Measurements from ENCODE around the gene RAD51C. TPM values are rescaled to one million over a fixed set of nuclear protein-coding genes. Genes with fewer than 3 reads are reported as not detected.
"Not testable (repeated sequence)": the region's sequence is repeated elsewhere in the genome, so short reads cannot be mapped to it uniquely, and the experiment has no call there.

The RAD51C gene
- total RNA-seq, 1 experiment from 2014 or later = 51.3 TPM

DNA sequence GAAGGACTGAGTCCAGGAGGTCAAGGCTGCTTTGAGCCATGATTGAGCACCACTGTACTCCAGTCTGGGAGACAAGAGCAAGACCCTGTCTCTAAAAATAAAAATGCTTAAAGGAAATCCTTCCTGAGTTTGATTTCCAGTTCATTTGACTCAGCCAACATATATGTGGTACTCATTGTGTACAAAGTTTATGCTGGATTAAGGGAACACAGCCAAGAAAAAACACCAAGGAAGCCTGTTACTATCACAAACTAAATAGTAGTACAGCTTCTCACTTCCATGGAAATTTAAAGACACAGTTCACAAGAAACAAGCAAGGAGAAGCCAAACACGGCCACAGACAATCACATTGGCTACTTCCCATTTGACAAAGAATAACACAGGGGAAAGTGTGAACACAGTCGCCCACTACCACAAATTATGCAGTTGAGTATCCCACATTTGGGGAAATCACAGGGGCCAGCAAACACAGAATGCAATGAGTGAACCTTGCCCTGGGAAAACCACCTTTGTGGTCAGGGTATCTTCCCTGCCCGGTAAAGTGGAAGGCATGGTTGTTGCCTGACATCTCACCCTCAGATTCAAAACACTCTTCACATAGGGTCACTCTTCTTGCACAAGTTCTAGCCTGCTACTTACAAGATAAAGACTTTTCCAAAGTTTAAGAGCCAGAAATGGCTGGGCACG, 15.1 kb upstream of the RAD51C start:
- no peaks in the 10 kb centered on the region for H3K36me3 ChIP-seq
- no peak for DNase-seq
- no peaks in the 10 kb centered on the region for H3K9me3 ChIP-seq
- no peak overlapping the region for H3K4me3 ChIP-seq
- no peaks in the 10 kb centered on the region; the same call in 1 of the 2 replicates for H3K27me3 ChIP-seq

GRCh38 chr17:58678287-58678686, 14.1 kb upstream of the RAD51C start:
- not testable (repeated sequence) for DNase-seq, H3K27me3 ChIP-seq, H3K9me3 ChIP-seq, H3K4me3 ChIP-seq, H3K36me3 ChIP-seq

GRCh38 chr17:58679263-58680037, 13.0 kb upstream of the RAD51C start:
- H3K36me3 ChIP-seq = no peaks in the 10 kb centered on the region
- H3K27me3 ChIP-seq = no peaks in the 10 kb centered on the region
- H3K9me3 ChIP-seq = no peaks in the 10 kb centered on the region
- no peak overlapping the region for H3K4me3 ChIP-seq
- DNase-seq = no peak

DNA sequence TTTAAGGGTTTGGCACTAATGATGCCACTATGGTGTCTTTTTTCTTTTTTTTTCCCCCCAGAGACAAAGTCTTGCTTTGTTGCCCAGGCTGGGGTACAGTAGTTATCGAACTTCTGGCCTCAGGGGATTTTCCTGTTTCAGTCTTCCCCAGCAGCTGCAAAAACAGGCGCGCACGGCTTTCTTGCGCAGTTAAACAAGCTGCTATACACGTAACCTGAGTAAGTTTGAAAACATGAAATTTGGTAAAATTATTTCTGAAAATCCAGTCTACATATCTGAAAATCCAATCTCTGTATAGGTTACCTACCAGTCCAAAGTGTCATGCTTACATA, 12.4 kb upstream of the RAD51C start:
- DNase-seq = no peak
- H3K27me3 ChIP-seq = no peaks in the 10 kb centered on the region
- H3K4me3 ChIP-seq = no peak overlapping the region
- H3K36me3 ChIP-seq = no peaks in the 10 kb centered on the region
- no peaks in the 10 kb centered on the region for H3K9me3 ChIP-seq

- Histone ChIP-seq H3K4me3 (no peak overlapping the region), H3K9me3 (no peaks in the 10 kb centered on the region), H3K27me3 (no peaks in the 10 kb centered on the region), H3K36me3 (no peaks in the 10 kb centered on the region)
- DNase-seq = peak; percentile 29
Measured at GRCh38 chr17:58684003-58684402, 8.4 kb upstream of the RAD51C start.

- H3K9me3 ChIP-seq, H3K4me3 ChIP-seq, H3K27me3 ChIP-seq, H3K36me3 ChIP-seq, DNase-seq: not testable (repeated sequence)
Measured at GRCh38 chr17:58684462-58684861, 7.9 kb upstream of the RAD51C start.

DNA sequence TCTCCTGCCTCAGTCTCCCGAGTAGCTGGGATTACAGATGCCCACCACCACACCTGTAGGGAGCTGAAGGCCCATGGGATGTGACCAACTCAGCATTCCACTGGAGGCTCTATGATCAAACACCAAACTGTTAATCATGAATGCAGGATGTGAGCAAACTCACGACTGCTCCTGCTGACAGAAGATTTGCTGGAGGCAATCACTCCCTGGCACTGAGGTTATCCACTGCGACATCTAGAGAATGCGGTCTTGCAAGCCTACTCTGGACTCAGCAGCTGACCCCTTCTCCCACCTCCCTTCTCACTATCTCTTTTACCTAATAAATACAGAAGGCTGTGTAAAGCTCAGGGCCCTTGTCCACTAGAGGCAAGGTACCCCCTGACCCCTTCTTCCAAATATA, 5.4 kb upstream of the RAD51C start:
- no peaks in the 10 kb centered on the region for H3K27me3 ChIP-seq
- H3K9me3 ChIP-seq = no peaks in the 10 kb centered on the region
- DNase-seq = no peak
- H3K36me3 ChIP-seq = no peaks in the 10 kb centered on the region
- no peak overlapping the region for H3K4me3 ChIP-seq

DNA sequence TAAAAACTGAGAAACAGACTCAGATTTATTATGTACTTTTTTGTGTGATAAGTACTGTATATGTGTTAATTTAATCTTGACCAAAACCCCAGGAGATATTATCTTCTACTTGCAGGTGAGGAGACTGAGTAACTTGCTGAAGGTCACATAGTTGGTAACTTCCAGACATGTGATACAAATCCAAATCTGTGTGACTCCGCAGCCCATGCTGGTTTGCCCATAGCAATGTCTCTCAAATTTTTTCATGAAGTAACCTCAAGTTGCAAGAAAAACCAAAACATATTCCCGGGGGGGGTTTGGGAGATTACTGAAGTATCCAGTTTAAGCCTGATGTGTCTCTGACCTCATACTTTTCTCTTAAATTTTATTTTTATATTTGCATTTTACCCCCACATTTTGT, 3.9 kb upstream of the RAD51C start:
- H3K4me3 ChIP-seq = no peak overlapping the region

GRCh38 chr17:58690033-58690432, 2.4 kb upstream of the RAD51C start:
- not testable (repeated sequence) for H3K27me3 ChIP-seq, H3K36me3 ChIP-seq, H3K4me3 ChIP-seq, H3K9me3 ChIP-seq, DNase-seq

More for the DNA sequence above, 3.9 kb upstream of the RAD51C start:
- Histone ChIP-seq H3K36me3 (no peaks in the 10 kb centered on the region), H3K9me3 (no peaks in the 10 kb centered on the region), H3K27me3 (no peaks in the 10 kb centered on the region)
- DNase-seq = no peak

DNA sequence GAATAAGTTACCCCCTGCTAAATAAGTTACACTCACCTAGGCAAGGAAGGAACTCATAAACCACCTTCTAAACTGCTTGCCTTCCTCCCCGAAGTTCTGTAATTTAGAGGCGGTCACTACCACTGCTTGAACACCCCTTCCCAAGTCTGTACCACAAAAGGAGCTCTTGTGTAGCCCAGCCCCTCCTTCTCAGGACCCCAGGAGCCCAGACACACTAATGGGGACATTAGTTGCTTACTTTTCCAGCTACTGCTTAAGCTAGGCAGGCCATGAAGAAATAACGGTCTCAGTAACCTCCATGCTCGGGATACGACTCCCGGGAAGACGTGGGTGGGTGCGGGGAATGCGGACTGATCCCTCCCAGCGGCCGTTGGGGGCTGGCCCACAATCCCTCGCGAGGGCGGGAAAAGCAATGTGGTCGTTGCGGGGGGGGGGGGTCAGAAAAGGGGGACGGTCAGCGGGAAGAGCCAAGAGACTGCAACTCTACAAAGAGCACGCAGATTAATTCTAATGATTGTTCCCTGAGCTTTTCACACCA, 632 bp upstream of the RAD51C start, which contains the start of gene TEX14:
Gene TEX14, minus strand, starts transcription at position 345 of the 538 bp plus-strand sequence. CDS start 40,044 bp downstream, outside the sequence.
- Histone ChIP-seq H3K27me3 (no peaks in the 10 kb centered on the region), H3K36me3 (peaks cover 5% of the 10 kb centered on the region), H3K9me3 (no peaks in the 10 kb centered on the region), H3K4me3 (peak within 1 kb of the TSS; percentile 60)
- DNase-seq = no peak

- Histone ChIP-seq H3K9me3 (no peaks in the 10 kb centered on the region), H3K36me3 (peaks cover 7% of the 10 kb centered on the region), H3K27me3 (no peaks in the 10 kb centered on the region), H3K4me3 (peak overlapping the region; percentile 60)
- no peak for DNase-seq
Measured at GRCh38 chr17:58693208-58693607, 806 bp downstream of the RAD51C start.

DNA sequence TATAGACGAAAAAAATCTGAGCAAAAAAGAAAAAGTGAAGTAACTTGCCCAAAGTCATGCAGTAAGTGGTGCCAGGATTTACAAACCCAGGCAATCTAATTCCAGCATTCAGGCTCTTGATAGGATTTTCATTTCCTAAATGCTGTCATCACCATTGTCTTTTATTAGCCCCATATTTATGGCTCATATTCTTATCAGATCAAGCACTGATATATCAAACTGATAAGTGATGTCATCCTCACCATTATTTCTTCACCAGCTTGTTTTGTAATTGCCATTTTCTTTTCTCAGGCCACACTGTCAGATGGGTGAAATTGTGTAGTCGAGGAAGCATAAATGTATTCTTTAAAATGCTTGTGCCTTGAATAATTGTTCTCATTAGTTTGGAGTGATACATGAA, 1.3 kb downstream of the RAD51C start:
- no peaks in the 10 kb centered on the region for H3K27me3 ChIP-seq
- peaks cover 7% of the 10 kb centered on the region for H3K36me3 ChIP-seq
- no peak overlapping the region for H3K4me3 ChIP-seq
- no peaks in the 10 kb centered on the region for H3K9me3 ChIP-seq
- no peak for DNase-seq

- DNase-seq = no peak
- peaks cover 7% of the 10 kb centered on the region for H3K36me3 ChIP-seq
- no peak overlapping the region for H3K4me3 ChIP-seq
- no peaks in the 10 kb centered on the region for H3K27me3 ChIP-seq
- no peaks in the 10 kb centered on the region for H3K9me3 ChIP-seq
Measured at GRCh38 chr17:58694302-58694701, 1.9 kb downstream of the RAD51C start.

GRCh38 chr17:58694826-58695225, 2.4 kb downstream of the RAD51C start:
- no peaks in the 10 kb centered on the region for H3K9me3 ChIP-seq
- no peak for DNase-seq
- H3K4me3 ChIP-seq = no peak overlapping the region
- H3K36me3 ChIP-seq = peaks cover 10% of the 10 kb centered on the region
- no peaks in the 10 kb centered on the region for H3K27me3 ChIP-seq

GRCh38 chr17:58699771-58700170, 7.4 kb downstream of the RAD51C start:
- H3K36me3 ChIP-seq = peaks cover 16% of the 10 kb centered on the region
- DNase-seq = no peak
- no peaks in the 10 kb centered on the region for H3K27me3 ChIP-seq
- H3K4me3 ChIP-seq = no peak overlapping the region
- H3K9me3 ChIP-seq = no peaks in the 10 kb centered on the region

- H3K36me3 ChIP-seq = peaks cover 13% of the 10 kb centered on the region
- DNase-seq = no peak
- no peaks in the 10 kb centered on the region for H3K9me3 ChIP-seq
- no peak overlapping the region for H3K4me3 ChIP-seq
- H3K27me3 ChIP-seq = no peaks in the 10 kb centered on the region
Measured at GRCh38 chr17:58702045-58702476, 9.7 kb downstream of the RAD51C start.

DNA sequence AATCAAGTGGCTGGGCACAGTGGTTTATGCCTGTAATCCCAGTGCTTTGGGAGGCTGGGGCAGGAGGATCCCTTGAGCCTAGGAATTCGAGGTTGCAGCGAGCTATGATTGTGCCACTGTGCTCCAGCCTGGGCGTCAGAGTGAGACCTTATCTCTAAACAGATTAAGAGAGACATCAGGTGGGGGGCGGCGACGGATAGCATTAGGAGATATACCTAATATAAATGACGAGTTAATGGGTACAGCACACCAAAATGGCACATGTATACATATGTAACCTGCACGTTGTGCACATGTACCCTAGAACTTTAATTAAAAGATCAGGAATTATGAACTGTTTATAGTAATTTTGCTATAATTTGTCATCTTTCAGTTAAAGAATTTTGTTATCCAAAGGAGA, 10.3 kb downstream of the RAD51C start:
- H3K27me3 ChIP-seq = no peaks in the 10 kb centered on the region
- H3K36me3 ChIP-seq = peaks cover 12% of the 10 kb centered on the region
- no peak for DNase-seq
- no peak overlapping the region for H3K4me3 ChIP-seq
- no peaks in the 10 kb centered on the region for H3K9me3 ChIP-seq
